WTC11 (cell line): ENCODE results near the gene CCT6A. TPM values are rescaled to one million over a fixed set of nuclear protein-coding genes. Genes with fewer than 3 reads are reported as not detected.
"Not testable (repeated sequence)": the region's sequence is repeated elsewhere in the genome, so short reads cannot be mapped to it uniquely, and the experiment has no call there.

Experiments used
- ATAC-seq: fragments of 200-7000 bp; cut with Tn5 transposase; 2 replicates; pipeline ENCODE4 v1.10.0; 2021; ENCODE audit warnings: mild to moderate bottlenecking, moderate library complexity
- CTCF ChIA-PET: fragments of 300-600 bp; sonication (Branson Sonifier 250); formaldehyde crosslinking; loops from one replicate; lab custom pipeline; 2021; ENCODE audit warnings: antibody characterized with exemption; lab: Charles Lee
- POLR2A ChIA-PET: fragments of 350-600 bp; sonication (Branson Sonifier 250); formaldehyde crosslinking; loops from one replicate; lab custom pipeline; 2021; ENCODE audit warnings: antibody characterized with exemption; lab: Charles Lee
- DNase-seq: peaks from one replicate; pipeline ENCODE4 v3.0.0; 2021; ENCODE audit warnings: low spot score
- H3K27ac Mint-ChIP-seq: 2 replicates; pipeline ENCODE4 v1.8.0; 2021; ENCODE audit warnings: mixed read lengths
- H3K27me3 Mint-ChIP-seq: 2 replicates; pipeline ENCODE4 v1.8.0; 2021; ENCODE audit warnings: low read depth, mild to moderate bottlenecking, moderate library complexity, mixed read lengths
- H3K36me3 Mint-ChIP-seq: 2 replicates; pipeline ENCODE4 v1.8.0; 2021; ENCODE audit warnings: mixed read lengths
- H3K4me1 Mint-ChIP-seq: 2 replicates; pipeline ENCODE4 v1.8.0; 2022; ENCODE audit warnings: mixed read lengths
- H3K4me3 Mint-ChIP-seq: 2 replicates; pipeline ENCODE4 v1.8.0; 2021; ENCODE audit warnings: mild to moderate bottlenecking, moderate library complexity, mixed read lengths
- H3K9me3 Mint-ChIP-seq: 2 replicates; pipeline ENCODE4 v1.8.0; 2021; ENCODE audit warnings: mixed read lengths
- CBFB ChIP-seq: sonication (generic); formaldehyde crosslinking; IDR thresholded peaks from 2 replicates; pipeline ENCODE4 v1.8.1; 2022; ENCODE audit warnings: mild to moderate bottlenecking, low read depth, missing genetic modification reagents
- CREM ChIP-seq: sonication (generic); formaldehyde crosslinking; IDR thresholded peaks from 2 replicates; pipeline ENCODE4 v1.8.1; 2022; ENCODE audit warnings: mild to moderate bottlenecking, missing genetic modification reagents, moderate library complexity
- ELF4 ChIP-seq: sonication (generic); formaldehyde crosslinking; IDR thresholded peaks from 2 replicates; pipeline ENCODE4 v1.8.1; 2022; ENCODE audit warnings: low read depth, mild to moderate bottlenecking, moderate library complexity, missing genetic modification reagents
- FOXP1 ChIP-seq: sonication (generic); formaldehyde crosslinking; IDR thresholded peaks from 2 replicates; pipeline ENCODE4 v1.8.0; 2022; ENCODE audit warnings: missing genetic modification reagents, mild to moderate bottlenecking, moderate library complexity, borderline replicate concordance
- GABPB1 ChIP-seq: sonication (generic); formaldehyde crosslinking; IDR thresholded peaks from 2 replicates; pipeline ENCODE4 v1.8.1; 2023; ENCODE audit warnings: mild to moderate bottlenecking, missing genetic modification reagents
- MYBL2 ChIP-seq: sonication (generic); formaldehyde crosslinking; IDR thresholded peaks from 2 replicates; pipeline ENCODE4 v1.8.1; 2023; ENCODE audit warnings: mild to moderate bottlenecking, moderate library complexity, missing genetic modification reagents
- NFATC4 ChIP-seq: fragments of 250-450 bp; sonication (Bioruptor Pico); IDR thresholded peaks from 2 replicates; pipeline ENCODE4 v1.9.0; 2021; ENCODE audit warnings: mild to moderate bottlenecking
- NFE2L1 ChIP-seq: sonication (generic); formaldehyde crosslinking; IDR thresholded peaks from 2 replicates; pipeline ENCODE4 v1.8.1; 2023; ENCODE audit warnings: missing genetic modification reagents
- NR1H2 ChIP-seq: sonication (generic); formaldehyde crosslinking; IDR thresholded peaks from 2 replicates; pipeline ENCODE4 v1.9.0; 2021; ENCODE audit warnings: mild to moderate bottlenecking, moderate library complexity, missing genetic modification reagents
- SMAD4 ChIP-seq: sonication (generic); formaldehyde crosslinking; IDR thresholded peaks from 2 replicates; pipeline ENCODE4 v1.8.0; 2022; ENCODE audit warnings: mild to moderate bottlenecking, missing genetic modification reagents
- SOX15 ChIP-seq: fragments of 250-450 bp; sonication (Bioruptor Pico); IDR thresholded peaks from 2 replicates; pipeline ENCODE4 v1.9.0; 2021; ENCODE audit warnings: mild to moderate bottlenecking
- ZNF138 ChIP-seq: sonication (generic); formaldehyde crosslinking; conservative IDR thresholded peaks from 2 replicates; pipeline ENCODE4 v1.8.1; 2022; ENCODE audit warnings: mild to moderate bottlenecking, moderate library complexity, missing genetic modification reagents
- ZNF317 ChIP-seq: sonication (generic); formaldehyde crosslinking; IDR thresholded peaks from 2 replicates; pipeline ENCODE4 v1.8.1; 2023; ENCODE audit warnings: low read depth, mild to moderate bottlenecking, moderate library complexity, missing genetic modification reagents, borderline replicate concordance
- ZNF416 ChIP-seq: fragments of 250-450 bp; sonication (Bioruptor Pico); IDR thresholded peaks from 2 replicates; pipeline ENCODE4 v1.9.0; 2021; ENCODE audit warnings: mild to moderate bottlenecking, inconsistent platforms
- total RNA-seq: library from RNA; stranded (reverse); gene quantifications from 3 replicates; pipeline ENCODE4 v1.2.3, GENCODE V29; 2021
- TF ChIP-seq, protein P1 (sequence below): sonication (generic); formaldehyde crosslinking; IDR thresholded peaks from 2 replicates; pipeline ENCODE4 v1.8.0; 2022; ENCODE audit warnings: mild to moderate bottlenecking, missing genetic modification reagents
- TF ChIP-seq, protein P2 (sequence below): sonication (generic); formaldehyde crosslinking; IDR thresholded peaks from 2 replicates; pipeline ENCODE4 v1.8.1; 2022; ENCODE audit warnings: mild to moderate bottlenecking, moderate library complexity, missing genetic modification reagents
- TF ChIP-seq, protein P3 (sequence below): sonication (generic); formaldehyde crosslinking; IDR thresholded peaks from 2 replicates; pipeline ENCODE4 v1.8.1; 2023; ENCODE audit warnings: mild to moderate bottlenecking, missing genetic modification reagents, moderate library complexity
- TF ChIP-seq, protein P4 (sequence below): fragments of 250-450 bp; sonication (Bioruptor Pico); IDR thresholded peaks from 2 replicates; pipeline ENCODE4 v1.9.0; 2021; ENCODE audit warnings: mild to moderate bottlenecking
- TF ChIP-seq, protein P5 (sequence below): sonication (generic); formaldehyde crosslinking; IDR thresholded peaks from 2 replicates; pipeline ENCODE4 v1.8.1; 2023; ENCODE audit warnings: mild to moderate bottlenecking, missing genetic modification reagents
- TF ChIP-seq, protein P6 (sequence below): sonication (generic); formaldehyde crosslinking; IDR thresholded peaks from 2 replicates; pipeline ENCODE4 v1.8.0; 2022; ENCODE audit warnings: mild to moderate bottlenecking, missing genetic modification reagents

Gene CCT6A
- total RNA-seq, 1 experiment from 2014 or later = 246 TPM

DNA sequence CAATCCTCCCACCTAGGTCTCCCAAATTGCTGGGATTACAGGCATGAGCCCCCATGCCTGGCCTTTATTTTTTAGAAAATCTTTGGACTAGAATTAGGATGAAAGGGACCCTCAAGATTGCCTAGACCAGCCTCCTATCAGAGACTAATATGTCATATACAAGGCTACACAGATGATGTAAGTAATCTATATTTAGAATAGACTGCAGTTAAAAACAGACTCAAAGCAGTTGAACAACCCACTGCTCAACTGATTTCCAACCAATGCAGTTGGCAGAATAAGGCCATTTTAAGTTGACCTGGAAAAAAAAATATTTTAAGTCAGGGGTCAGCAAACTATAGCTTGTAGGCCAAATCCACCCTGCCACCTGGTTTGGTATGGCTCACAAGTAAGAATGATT lies 28.1 kb upstream of the CCT6A start (continued):
- TF ChIP-seq FOXP1 = no peak
- TF ChIP-seq CBFB = no peak
- TF ChIP-seq, protein P1, sequence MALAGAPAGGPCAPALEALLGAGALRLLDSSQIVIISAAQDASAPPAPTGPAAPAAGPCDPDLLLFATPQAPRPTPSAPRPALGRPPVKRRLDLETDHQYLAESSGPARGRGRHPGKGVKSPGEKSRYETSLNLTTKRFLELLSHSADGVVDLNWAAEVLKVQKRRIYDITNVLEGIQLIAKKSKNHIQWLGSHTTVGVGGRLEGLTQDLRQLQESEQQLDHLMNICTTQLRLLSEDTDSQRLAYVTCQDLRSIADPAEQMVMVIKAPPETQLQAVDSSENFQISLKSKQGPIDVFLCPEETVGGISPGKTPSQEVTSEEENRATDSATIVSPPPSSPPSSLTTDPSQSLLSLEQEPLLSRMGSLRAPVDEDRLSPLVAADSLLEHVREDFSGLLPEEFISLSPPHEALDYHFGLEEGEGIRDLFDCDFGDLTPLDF (CRISPR knock-in tag) = no peak
- TF ChIP-seq ELF4 (CRISPR knock-in tag) = no peak
- TF ChIP-seq SOX15 = no peak
- TF ChIP-seq, protein P2, sequence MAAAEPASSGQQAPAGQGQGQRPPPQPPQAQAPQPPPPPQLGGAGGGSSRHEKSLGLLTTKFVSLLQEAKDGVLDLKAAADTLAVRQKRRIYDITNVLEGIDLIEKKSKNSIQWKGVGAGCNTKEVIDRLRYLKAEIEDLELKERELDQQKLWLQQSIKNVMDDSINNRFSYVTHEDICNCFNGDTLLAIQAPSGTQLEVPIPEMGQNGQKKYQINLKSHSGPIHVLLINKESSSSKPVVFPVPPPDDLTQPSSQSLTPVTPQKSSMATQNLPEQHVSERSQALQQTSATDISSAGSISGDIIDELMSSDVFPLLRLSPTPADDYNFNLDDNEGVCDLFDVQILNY (CRISPR knock-in tag) = no peak
- TF ChIP-seq NFE2L1 (CRISPR knock-in tag) = no peak

DNA sequence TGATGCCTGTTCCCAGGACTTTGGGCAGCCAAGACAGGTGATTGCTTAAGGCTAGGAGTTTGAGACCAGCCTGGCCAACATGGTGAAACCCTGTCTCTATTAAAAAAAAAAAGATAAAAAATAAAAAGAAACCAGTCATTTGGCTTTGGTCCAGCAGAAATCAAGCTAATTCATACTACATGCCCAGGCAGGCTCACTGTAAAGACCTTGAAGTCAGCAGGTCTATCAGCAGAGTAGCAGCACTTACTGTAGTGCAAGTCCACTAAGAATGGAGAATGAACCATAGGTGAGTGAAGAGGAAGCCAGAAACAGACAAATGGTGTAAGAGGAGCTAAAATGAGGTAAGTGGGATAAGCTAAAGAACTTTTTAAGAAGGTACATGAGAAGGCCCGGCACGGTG lies 25.0 kb upstream of the CCT6A start:
- no peak for DNase-seq
- ChIA-PET CTCF (no interaction called here), POLR2A (interaction anchor here (1.9 kb wide), 1 partner anchor 13 kb away, joined by 4 read pairs; no protein-coding TSS in a partner anchor)
- TF ChIP-seq GABPB1 (CRISPR knock-in tag) = no peak
- TF ChIP-seq SMAD4 = no peak
- TF ChIP-seq NR1H2 (CRISPR knock-in tag) = no peak
- TF ChIP-seq, protein P3, sequence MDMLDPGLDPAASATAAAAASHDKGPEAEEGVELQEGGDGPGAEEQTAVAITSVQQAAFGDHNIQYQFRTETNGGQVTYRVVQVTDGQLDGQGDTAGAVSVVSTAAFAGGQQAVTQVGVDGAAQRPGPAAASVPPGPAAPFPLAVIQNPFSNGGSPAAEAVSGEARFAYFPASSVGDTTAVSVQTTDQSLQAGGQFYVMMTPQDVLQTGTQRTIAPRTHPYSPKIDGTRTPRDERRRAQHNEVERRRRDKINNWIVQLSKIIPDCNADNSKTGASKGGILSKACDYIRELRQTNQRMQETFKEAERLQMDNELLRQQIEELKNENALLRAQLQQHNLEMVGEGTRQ (CRISPR knock-in tag) = no peak
- no peak for TF ChIP-seq CREM (CRISPR knock-in tag)
- no peak for TF ChIP-seq MYBL2 (CRISPR knock-in tag)
- no peak overlapping the region for H3K4me3 Mint-ChIP-seq
- H3K4me1 Mint-ChIP-seq = 0 out of 2 replicates have a peak, but pooled peaks cover under 1% of the 10 kb centered on the region
- ATAC-seq = no peak
- peaks cover 41% of the 10 kb centered on the region for H3K36me3 Mint-ChIP-seq
- peak overlapping the region; percentile 81 for H3K27ac Mint-ChIP-seq
- H3K27me3 Mint-ChIP-seq = no peaks in the 10 kb centered on the region
- H3K9me3 Mint-ChIP-seq = no peaks in the 10 kb centered on the region

DNA sequence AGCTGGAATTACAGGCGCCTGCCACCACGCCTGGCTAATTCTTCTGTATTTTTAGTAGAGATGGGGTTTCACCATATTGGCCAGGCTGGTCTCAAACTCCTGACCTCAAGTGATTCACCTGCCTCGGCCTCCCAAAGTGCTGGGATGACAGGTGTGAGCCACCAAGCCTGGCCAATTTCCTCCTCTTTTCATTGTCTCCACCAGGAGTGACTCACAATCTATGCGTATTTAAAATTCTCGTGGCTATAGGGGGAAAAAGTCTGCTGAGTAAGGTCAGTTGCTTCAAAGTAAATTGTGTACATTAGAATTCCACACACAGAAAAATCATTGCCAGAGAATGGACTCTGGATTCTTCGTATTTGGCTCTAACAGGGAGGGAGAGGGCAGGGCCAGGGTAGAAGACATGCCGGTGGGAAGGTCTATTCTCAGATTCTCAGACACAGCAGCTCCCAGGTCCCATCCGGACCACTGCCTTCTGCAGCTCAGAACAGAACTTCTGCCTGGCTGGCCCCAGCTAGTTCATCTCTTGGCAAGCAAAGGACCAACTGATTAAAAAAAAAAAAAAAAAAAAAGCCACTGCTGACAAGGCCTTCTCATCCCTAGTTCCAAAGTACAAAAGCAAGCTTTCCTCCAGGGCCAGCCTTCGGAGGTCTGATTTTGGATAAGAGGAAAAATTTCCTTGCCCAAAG lies 22.5 kb upstream of the CCT6A start:
- Mint-ChIP-seq H3K27ac (no peak overlapping the region), H3K4me3 (no peak overlapping the region), H3K9me3 (no peaks in the 10 kb centered on the region), H3K36me3 (peaks cover 43% of the 10 kb centered on the region), H3K4me1 (peaks cover 7% of the 10 kb centered on the region), H3K27me3 (no peaks in the 10 kb centered on the region)
- ChIA-PET CTCF (interaction anchor here (1.0 kb wide), 1 partner anchor 45 kb away, joined by 5 read pairs; no protein-coding TSS in a partner anchor), POLR2A (interaction anchor here (0.6 to 2.5 kb wide), 4 partner anchors 22 to 1129 kb away, joined by 3 to 13 read pairs (median 6); partner anchors contain the start of genes CCT6A and PSPH)
- ATAC-seq (no peak), DNase-seq (no peak)
- no peak for TF ChIP-seq NFATC4 (CRISPR knock-in tag)
- TF ChIP-seq, all 79 proteins: peak for 0

DNA sequence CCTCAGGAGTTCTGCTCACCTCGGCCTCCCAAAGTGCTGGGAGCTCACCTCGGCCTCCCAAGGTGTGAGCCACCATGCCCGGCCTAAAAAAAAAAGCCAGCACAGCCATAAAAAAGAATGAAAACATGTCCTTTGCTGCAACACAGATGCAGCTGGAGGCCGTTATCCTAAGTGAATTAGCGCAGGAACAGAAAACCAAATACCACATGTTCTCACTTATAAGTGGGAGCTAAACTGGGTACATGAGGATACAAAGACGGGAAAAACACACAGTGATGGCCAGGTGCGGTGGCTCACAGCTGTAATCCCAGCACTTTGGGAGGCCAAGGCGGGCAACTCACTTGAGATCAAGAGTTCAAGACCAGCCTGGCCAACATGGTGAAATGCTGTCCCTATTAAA lies 21.2 kb upstream of the CCT6A start:
- DNase-seq = no peak
- H3K9me3 Mint-ChIP-seq = no peaks in the 10 kb centered on the region
- H3K4me1 Mint-ChIP-seq = peaks cover 7% of the 10 kb centered on the region
- no peak for ATAC-seq
- H3K36me3 Mint-ChIP-seq = peaks cover 38% of the 10 kb centered on the region
- no peak overlapping the region for H3K4me3 Mint-ChIP-seq
- no peak overlapping the region for H3K27ac Mint-ChIP-seq
- POLR2A ChIA-PET = interaction anchor here (2.5 kb wide), 1 partner anchor 21 kb away, joined by 13 read pairs; the partner anchor contains the start of genes CCT6A and PSPH
- TF ChIP-seq, protein P4, sequence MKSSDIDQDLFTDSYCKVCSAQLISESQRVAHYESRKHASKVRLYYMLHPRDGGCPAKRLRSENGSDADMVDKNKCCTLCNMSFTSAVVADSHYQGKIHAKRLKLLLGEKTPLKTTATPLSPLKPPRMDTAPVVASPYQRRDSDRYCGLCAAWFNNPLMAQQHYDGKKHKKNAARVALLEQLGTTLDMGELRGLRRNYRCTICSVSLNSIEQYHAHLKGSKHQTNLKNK (CRISPR knock-in tag) = no peak
- TF ChIP-seq NR1H2 (CRISPR knock-in tag) (no peak), ZNF416 (CRISPR knock-in tag) (no peak), ZNF317 (CRISPR knock-in tag) (no peak), ZNF138 (no peak)
- TF ChIP-seq, protein P5, sequence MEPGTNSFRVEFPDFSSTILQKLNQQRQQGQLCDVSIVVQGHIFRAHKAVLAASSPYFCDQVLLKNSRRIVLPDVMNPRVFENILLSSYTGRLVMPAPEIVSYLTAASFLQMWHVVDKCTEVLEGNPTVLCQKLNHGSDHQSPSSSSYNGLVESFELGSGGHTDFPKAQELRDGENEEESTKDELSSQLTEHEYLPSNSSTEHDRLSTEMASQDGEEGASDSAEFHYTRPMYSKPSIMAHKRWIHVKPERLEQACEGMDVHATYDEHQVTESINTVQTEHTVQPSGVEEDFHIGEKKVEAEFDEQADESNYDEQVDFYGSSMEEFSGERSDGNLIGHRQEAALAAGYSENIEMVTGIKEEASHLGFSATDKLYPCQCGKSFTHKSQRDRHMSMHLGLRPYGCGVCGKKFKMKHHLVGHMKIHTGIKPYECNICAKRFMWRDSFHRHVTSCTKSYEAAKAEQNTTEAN (CRISPR knock-in tag) = no peak
- TF ChIP-seq, protein P6, sequence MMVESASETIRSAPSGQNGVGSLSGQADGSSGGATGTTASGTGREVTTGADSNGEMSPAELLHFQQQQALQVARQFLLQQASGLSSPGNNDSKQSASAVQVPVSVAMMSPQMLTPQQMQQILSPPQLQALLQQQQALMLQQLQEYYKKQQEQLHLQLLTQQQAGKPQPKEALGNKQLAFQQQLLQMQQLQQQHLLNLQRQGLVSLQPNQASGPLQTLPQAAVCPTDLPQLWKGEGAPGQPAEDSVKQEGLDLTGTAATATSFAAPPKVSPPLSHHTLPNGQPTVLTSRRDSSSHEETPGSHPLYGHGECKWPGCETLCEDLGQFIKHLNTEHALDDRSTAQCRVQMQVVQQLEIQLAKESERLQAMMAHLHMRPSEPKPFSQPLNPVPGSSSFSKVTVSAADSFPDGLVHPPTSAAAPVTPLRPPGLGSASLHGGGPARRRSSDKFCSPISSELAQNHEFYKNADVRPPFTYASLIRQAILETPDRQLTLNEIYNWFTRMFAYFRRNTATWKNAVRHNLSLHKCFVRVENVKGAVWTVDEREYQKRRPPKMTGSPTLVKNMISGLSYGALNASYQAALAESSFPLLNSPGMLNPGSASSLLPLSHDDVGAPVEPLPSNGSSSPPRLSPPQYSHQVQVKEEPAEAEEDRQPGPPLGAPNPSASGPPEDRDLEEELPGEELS (CRISPR knock-in tag) = no peak
- no peaks in the 10 kb centered on the region for H3K27me3 Mint-ChIP-seq
- CTCF ChIA-PET = interaction anchor here (0.7 kb wide), 1 partner anchor 21 kb away, joined by 3 read pairs; the partner anchor contains the start of gene PSPH

DNA sequence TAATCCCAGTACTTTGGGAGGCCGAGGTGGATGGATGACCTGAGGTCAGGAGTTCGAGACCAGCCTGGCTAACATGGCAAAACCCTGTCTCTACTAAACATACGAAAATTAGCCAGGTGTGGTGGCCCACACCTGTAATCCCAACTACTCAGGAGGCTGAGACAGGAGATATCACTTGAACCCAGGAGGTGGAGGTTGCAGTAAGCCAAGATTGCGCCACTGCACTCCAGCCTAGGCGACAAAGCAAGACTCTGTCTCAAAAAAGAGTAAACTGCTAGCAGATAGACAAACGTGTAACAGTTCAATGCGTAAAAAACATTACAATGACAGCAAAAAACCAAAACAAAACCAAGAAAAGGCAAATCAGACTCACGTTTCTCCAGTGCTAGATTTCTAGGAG lies 20.0 kb upstream of the CCT6A start:
- not testable (repeated sequence) for H3K27ac Mint-ChIP-seq
- POLR2A ChIA-PET = interaction anchor here (2.5 kb wide), 1 partner anchor 20 kb away, joined by 13 read pairs; the partner anchor contains the start of genes CCT6A and PSPH

More for the DNA sequence above, 20.0 kb upstream of the CCT6A start:
- H3K4me3 Mint-ChIP-seq = peak overlapping the region; percentile 24; the same call in 1 of the 2 replicates
- CTCF ChIA-PET, H3K27me3 Mint-ChIP-seq, H3K9me3 Mint-ChIP-seq, ATAC-seq, DNase-seq, H3K4me1 Mint-ChIP-seq: not testable (repeated sequence)
- H3K36me3 Mint-ChIP-seq = peaks cover 30% of the 10 kb centered on the region
